Type B pancreatic cell (in vitro differentiated cells): Measurements from ENCODE around the gene PARP6. TPM values are rescaled to one million over a fixed set of nuclear protein-coding genes. Genes with fewer than 3 reads are reported as not detected.

ENCODE experiments used
- DNase-seq: peaks from one replicate; pipeline ENCODE4 v3.0.0; 2021; ENCODE audit warnings: mixed read lengths; ENCODE audit not compliant: unreplicated experiment; ENCODE audit errors: extremely low spot score
- H3K27ac Mint-ChIP-seq: 2 replicates; pipeline ENCODE4 v1.8.0; 2021; ENCODE audit warnings: mild to moderate bottlenecking, mixed read lengths
- H3K27me3 Mint-ChIP-seq: 2 replicates; pipeline ENCODE4 v1.8.0; 2021; ENCODE audit warnings: mixed read lengths
- H3K36me3 Mint-ChIP-seq: 2 replicates; pipeline ENCODE4 v1.8.0; 2021; ENCODE audit warnings: mixed read lengths
- H3K4me1 Mint-ChIP-seq: one replicate; pipeline ENCODE4 v1.8.0; 2021; ENCODE audit warnings: mixed read lengths; ENCODE audit not compliant: unreplicated experiment
- H3K4me3 Mint-ChIP-seq: 2 replicates; pipeline ENCODE4 v1.8.0; 2021; ENCODE audit warnings: mild to moderate bottlenecking, mixed read lengths
- H3K9me3 Mint-ChIP-seq: 2 replicates; pipeline ENCODE4 v1.8.0; 2021; ENCODE audit warnings: mixed read lengths
- CTCF ChIP-seq: fragments of 200-600 bp; sonication (generic); conservative IDR thresholded peaks from 2 replicates; pipeline ENCODE4 v1.5.0; 2021; ENCODE audit warnings: antibody characterized with exemption, mild to moderate bottlenecking
- total RNA-seq: library from RNA; stranded (reverse); gene quantifications from 2 replicates; pipeline ENCODE4 v1.2.1, GENCODE V29; 2021; ENCODE audit warnings: low replicate concordance

Gene PARP6
- total RNA-seq, 1 donor from 2014 or later: 97.5 TPM

- peaks cover 26% of the 10 kb centered on the region for H3K27me3 Mint-ChIP-seq
- no peaks in the 10 kb centered on the region for H3K36me3 Mint-ChIP-seq
- H3K27ac Mint-ChIP-seq: no peak overlapping the region
- DNase-seq: no peak
- no peak overlapping the region for H3K4me3 Mint-ChIP-seq
- no peaks in the 10 kb centered on the region for H3K9me3 Mint-ChIP-seq
- H3K4me1 Mint-ChIP-seq: no peaks in the 10 kb centered on the region
- TF ChIP-seq CTCF: no peak
Measured at GRCh38 chr15:72304596-72304995, 32.2 kb upstream of the PARP6 start.

- peaks cover 22% of the 10 kb centered on the region for H3K27me3 Mint-ChIP-seq
- no peak overlapping the region for H3K27ac Mint-ChIP-seq
- no peak overlapping the region for H3K4me3 Mint-ChIP-seq
- no peaks in the 10 kb centered on the region for H3K36me3 Mint-ChIP-seq
- no peak for TF ChIP-seq CTCF
- H3K4me1 Mint-ChIP-seq: no peaks in the 10 kb centered on the region
- no peaks in the 10 kb centered on the region for H3K9me3 Mint-ChIP-seq
- no peak for DNase-seq
Measured at GRCh38 chr15:72302955-72303354, 30.6 kb upstream of the PARP6 start.

- H3K4me1 Mint-ChIP-seq: no peaks in the 10 kb centered on the region
- H3K27me3 Mint-ChIP-seq: peaks cover 37% of the 10 kb centered on the region
- DNase-seq: no peak
- no peaks in the 10 kb centered on the region for H3K36me3 Mint-ChIP-seq
- TF ChIP-seq CTCF: no peak
- H3K9me3 Mint-ChIP-seq: no peaks in the 10 kb centered on the region
- no peak overlapping the region for H3K4me3 Mint-ChIP-seq
- no peak overlapping the region for H3K27ac Mint-ChIP-seq
Measured at GRCh38 chr15:72289597-72290325, 17.4 kb upstream of the PARP6 start.

- TF ChIP-seq CTCF: no peak
- Mint-ChIP-seq H3K4me3 (no peak overlapping the region), H3K4me1 (no peaks in the 10 kb centered on the region), H3K36me3 (no peaks in the 10 kb centered on the region), H3K9me3 (no peaks in the 10 kb centered on the region), H3K27me3 (peaks cover 33% of the 10 kb centered on the region), H3K27ac (no peak overlapping the region)
- DNase-seq: no peak
Measured at GRCh38 chr15:72288796-72289596, 16.6 kb upstream of the PARP6 start.

- no peaks in the 10 kb centered on the region for H3K4me1 Mint-ChIP-seq
- H3K27me3 Mint-ChIP-seq: peaks cover 17% of the 10 kb centered on the region
- no peak for DNase-seq
- peak; percentile 67 for TF ChIP-seq CTCF
- no peaks in the 10 kb centered on the region for H3K36me3 Mint-ChIP-seq
- H3K27ac Mint-ChIP-seq: no peak overlapping the region
- H3K9me3 Mint-ChIP-seq: no peaks in the 10 kb centered on the region
- no peak overlapping the region for H3K4me3 Mint-ChIP-seq
Measured at GRCh38 chr15:72285927-72286516, 13.7 kb upstream of the PARP6 start.
